HCT116 (cell line): ENCODE data around the gene POTEB3. TPM values are rescaled to one million over a fixed set of nuclear protein-coding genes. Genes with fewer than 3 reads are reported as not detected.
"Not testable (repeated sequence)": the region's sequence is repeated elsewhere in the genome, so short reads cannot be mapped to it uniquely, and the experiment has no call there.

Source experiments
- ATAC-seq: fragments of 200-7000 bp; cut with Tn5 transposase; 2 replicates; pipeline ENCODE4 v1.9.1; 2020; ENCODE audit warnings: mild to moderate bottlenecking, moderate library complexity
- BruUV-seq: library from RNA; stranded (reverse); fragments of 400-500 nt; replicated peaks from 2 replicates; lab custom pipeline; 2021; lab: Mats Ljungman, UMichigan
- CTCF ChIA-PET: fragments of 300-600 bp; sonication (Branson Sonifier 250); formaldehyde crosslinking; loops from one replicate; lab custom pipeline; 2021; ENCODE audit warnings: antibody characterized with exemption; lab: Charles Lee
- POLR2A ChIA-PET: fragments of 300-600, 350-600 bp; sonication (Branson Sonifier 250); formaldehyde crosslinking; loops from one replicate; lab custom pipeline; 2021; ENCODE audit warnings: antibody characterized with exemption; lab: Charles Lee
- RAD21 ChIA-PET, 2 experiments: fragments of 300-600 bp; sonication (Branson Sonifier 250); formaldehyde crosslinking; loops; one replicate each; lab custom pipeline; 2023; ENCODE audit warnings: low total read pairs in 2 of 2; ENCODE audit not compliant: uncharacterized antibody in 2 of 2, unreplicated experiment in 2 of 2, low non-redundant PET in 1 of 2; lab: Charles Lee
- DNase-seq: peaks from one replicate; pipeline ENCODE4 v3.0.0-alpha.2; 2010; ENCODE audit warnings: low read depth, low spot score
- H2AFZ ChIP-seq: fragments of 200-600 bp; shearing (Covaris generic), sonication (generic); 2 replicates; pipeline ENCODE4 v1.6.1; 2017; ENCODE audit warnings: low read depth, mixed run types, mixed read lengths, antibody characterized with exemption, low read length; ENCODE audit not compliant: poor library complexity, severe bottlenecking
- H3K27ac ChIP-seq: 2 replicates; pipeline ENCODE4 v1.5.1; 2012; ENCODE audit warnings: low read depth, low read length
- H3K27me3 ChIP-seq: fragments of 200-600 bp; sonication (generic); 2 replicates; pipeline ENCODE4 v1.6.1; 2016; ENCODE audit warnings: mixed run types, low read length, mixed read lengths; ENCODE audit not compliant: insufficient read depth
- H3K36me3 ChIP-seq, 2 experiments: fragments of 200-500 bp in 1 of 2; fragments of 200-600 bp in 1 of 2; sonication (Bioruptor generic) in 1 of 2; sonication (generic) in 1 of 2; 2 replicates each; pipeline versions ENCODE4 v1.5.1 to v1.6.1; 2014 to 2016; ENCODE audit warnings: low read length in 2 of 2, inconsistent platforms in 1 of 2, mixed read lengths in 1 of 2, mixed run types in 1 of 2; ENCODE audit not compliant: insufficient read depth in 2 of 2, control insufficient read depth in 1 of 2
- H3K4me1 ChIP-seq, 2 experiments: fragments of 200-600 bp in 1 of 2; sonication (generic) in 1 of 2; 2 replicates each; pipeline versions ENCODE4 v1.5.1 to v1.6.1; 2012 to 2017; ENCODE audit warnings: low read length in 2 of 2, inconsistent platforms in 1 of 2, mild to moderate bottlenecking in 1 of 2, mixed read lengths in 1 of 2, mixed run types in 1 of 2, moderate library complexity in 1 of 2; ENCODE audit not compliant: insufficient read depth in 2 of 2, control insufficient read depth in 1 of 2
- H3K4me2 ChIP-seq: fragments of 200-600 bp; sonication (generic); 2 replicates; pipeline ENCODE4 v1.6.1; 2017; ENCODE audit warnings: mixed run types, low read length, mixed read lengths
- H3K4me3 ChIP-seq, 2 experiments: fragments of 200-600 bp in 1 of 2; sonication (generic) in 1 of 2; replicated peaks in 1 of 2; 2 replicates each; pipeline ENCODE4 v1.5.1; 2011 to 2016; ENCODE audit warnings: low read length in 2 of 2, control low read depth in 1 of 2, low read depth in 1 of 2, mild to moderate bottlenecking in 1 of 2, mixed read lengths in 1 of 2, mixed run types in 1 of 2
- H3K79me2 ChIP-seq: fragments of 200-600 bp; sonication (generic); 2 replicates; pipeline ENCODE4 v1.6.1; 2017; ENCODE audit warnings: mild to moderate bottlenecking, mixed run types, low read length, moderate library complexity, mixed read lengths; ENCODE audit not compliant: insufficient read depth
- H3K9ac ChIP-seq: fragments of 200-600 bp; sonication (generic); 2 replicates; pipeline ENCODE4 v1.6.1; 2016; ENCODE audit warnings: low read length, mixed read lengths
- H3K9me2 ChIP-seq: fragments of 200-600 bp; sonication (generic), shearing (Covaris generic); 2 replicates; pipeline ENCODE4 v1.6.1; 2017; ENCODE audit warnings: mixed run types, mild to moderate bottlenecking, moderate library complexity; ENCODE audit not compliant: insufficient read depth
- H3K9me3 ChIP-seq, 2 experiments: fragments of 200-500 bp in 1 of 2; fragments of 200-600 bp in 1 of 2; sonication (Bioruptor generic) in 1 of 2; sonication (generic) in 1 of 2; 2 replicates each; pipeline ENCODE4 v1.6.1; 2014 to 2017; ENCODE audit warnings: low read length in 2 of 2, mixed read lengths in 2 of 2, inconsistent platforms in 1 of 2, low read depth in 1 of 2, mild to moderate bottlenecking in 1 of 2, mixed run types in 1 of 2, moderate library complexity in 1 of 2; ENCODE audit not compliant: control insufficient read depth in 1 of 2, insufficient read depth in 1 of 2
- H4K20me1 ChIP-seq: fragments of 200-600 bp; sonication (generic), shearing (Covaris generic); 2 replicates; pipeline ENCODE4 v1.6.1; 2017; ENCODE audit warnings: mixed run types, mild to moderate bottlenecking, moderate library complexity; ENCODE audit not compliant: insufficient read depth
- intact Hi-C: fragments of 100-400 bp; cut with micrococcal nuclease; formaldehyde crosslinking; loops from 2 replicates; pipeline ENCODE4 v1.10.0; 2022
- total RNA-seq: library from RNA; stranded (reverse); gene quantifications from one replicate; pipeline ENCODE4 v1.2.1, GENCODE V29; 2021; ENCODE audit not compliant: unreplicated experiment

POTEB3 gene
- total RNA-seq, 1 experiment from 2014 or later: not detected

DNA sequence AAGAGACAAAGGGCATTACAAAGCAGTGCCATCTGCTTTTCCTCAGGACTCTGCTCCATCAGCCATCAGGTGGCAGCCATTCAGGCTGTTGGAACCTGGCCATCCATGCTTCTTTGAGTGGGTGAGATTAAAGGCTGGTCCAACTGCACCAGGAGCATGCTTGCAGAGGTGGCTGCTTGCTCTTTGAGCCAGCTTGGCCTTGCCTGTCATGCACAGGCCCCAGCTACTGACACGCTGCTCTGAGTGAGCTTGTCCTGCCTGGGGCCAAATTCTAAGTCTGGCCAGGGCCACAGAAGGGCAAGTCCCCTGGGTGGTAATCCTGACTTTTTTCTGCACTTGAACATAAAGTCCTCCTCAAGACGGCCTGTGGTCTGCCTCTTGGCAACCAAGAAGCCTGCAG lies 43.1 kb downstream of the POTEB3 start:
- H3K9me2 ChIP-seq, ATAC-seq, BruUV-seq, H3K36me3 ChIP-seq, H2AFZ ChIP-seq, H3K27ac ChIP-seq, CTCF ChIA-PET, H3K4me2 ChIP-seq, H3K4me3 ChIP-seq, RAD21 ChIA-PET, POLR2A ChIA-PET, H3K27me3 ChIP-seq, DNase-seq, H3K9ac ChIP-seq, H4K20me1 ChIP-seq, H3K9me3 ChIP-seq, H3K4me1 ChIP-seq, intact Hi-C loops, H3K79me2 ChIP-seq: not testable (repeated sequence)

DNA sequence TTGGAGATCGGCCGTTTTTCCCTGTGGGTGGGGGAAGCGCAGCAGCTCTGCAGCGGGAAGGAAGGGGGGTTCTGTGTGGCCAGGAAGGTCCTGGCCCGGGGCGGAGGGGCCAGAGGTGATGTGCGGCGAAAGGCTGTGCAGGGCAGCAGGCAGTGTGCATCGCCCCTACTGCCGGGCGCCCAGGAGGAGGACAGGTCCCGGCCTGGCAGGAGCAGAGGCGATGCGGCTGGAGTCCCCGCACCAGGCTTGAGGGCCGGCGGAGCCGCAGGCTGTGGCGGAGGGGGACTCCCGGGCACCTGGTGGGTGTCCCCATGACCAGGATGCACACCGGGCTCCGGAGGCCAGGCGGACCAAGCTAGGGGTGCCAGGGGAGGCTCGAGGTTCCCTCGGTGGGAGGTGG lies 54.3 kb downstream of the POTEB3 start:
- H3K27ac ChIP-seq, H2AFZ ChIP-seq, H3K9ac ChIP-seq, RAD21 ChIA-PET, H3K9me2 ChIP-seq, H3K27me3 ChIP-seq, CTCF ChIA-PET, H4K20me1 ChIP-seq, BruUV-seq, H3K79me2 ChIP-seq, DNase-seq, H3K36me3 ChIP-seq, intact Hi-C loops, POLR2A ChIA-PET, H3K4me2 ChIP-seq, H3K4me3 ChIP-seq, ATAC-seq, H3K4me1 ChIP-seq, H3K9me3 ChIP-seq: not testable (repeated sequence)

DNA sequence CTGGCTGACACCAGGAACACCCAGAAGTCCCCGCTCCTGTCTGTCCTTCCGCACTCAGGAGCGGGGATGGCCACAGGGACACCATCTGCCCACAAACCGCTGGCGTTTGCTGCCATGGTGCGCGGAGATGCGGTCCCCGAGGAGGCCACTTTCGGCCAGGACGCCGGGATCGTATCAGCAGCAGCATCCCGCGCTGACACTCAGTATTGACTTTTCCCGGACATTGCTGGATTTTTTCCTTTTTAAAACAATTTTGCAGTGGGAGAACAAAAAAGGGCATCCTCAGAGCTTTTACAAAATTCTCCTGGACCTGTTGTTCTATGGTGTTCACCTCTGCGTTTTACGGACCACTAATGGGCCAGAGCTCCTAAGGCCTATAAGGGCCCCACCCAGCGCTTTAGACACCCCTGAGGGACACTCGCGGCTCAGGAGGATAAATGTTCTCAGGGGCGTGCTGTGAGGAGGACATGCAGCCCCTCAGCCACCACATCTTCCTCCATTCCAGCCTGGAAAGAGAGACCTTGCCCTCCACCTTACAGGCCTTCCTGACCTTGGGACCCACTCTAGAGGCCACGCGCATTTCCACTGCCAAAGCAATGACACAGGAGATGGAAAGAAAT lies 56.3 kb downstream of the POTEB3 start:
- POLR2A ChIA-PET, H4K20me1 ChIP-seq, H3K27ac ChIP-seq, ATAC-seq, CTCF ChIA-PET, H3K9me2 ChIP-seq, H3K36me3 ChIP-seq, DNase-seq, H3K4me3 ChIP-seq, H3K9ac ChIP-seq, BruUV-seq, H3K4me1 ChIP-seq, H3K4me2 ChIP-seq, H3K27me3 ChIP-seq, H2AFZ ChIP-seq, H3K9me3 ChIP-seq, H3K79me2 ChIP-seq, intact Hi-C loops, RAD21 ChIA-PET: not testable (repeated sequence)

DNA sequence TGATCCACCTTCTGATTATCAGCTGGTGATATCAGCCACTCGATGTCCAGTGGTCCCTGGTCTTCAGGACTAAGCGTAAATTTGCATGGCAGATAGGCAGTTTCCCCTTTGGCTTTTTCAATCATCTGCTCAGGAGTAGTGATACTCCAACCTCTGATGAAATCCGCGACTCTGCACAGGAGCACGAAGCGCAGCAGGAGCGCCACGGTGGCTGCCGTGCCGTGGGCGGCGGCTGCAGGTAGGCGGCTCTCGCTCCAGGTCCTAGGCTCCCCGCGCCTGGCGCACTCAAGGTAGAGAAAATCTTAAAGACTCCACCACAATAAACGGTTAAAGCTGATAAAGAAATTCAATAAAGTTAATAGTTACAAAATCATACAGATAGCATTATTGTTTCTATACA lies 66.6 kb downstream of the POTEB3 start:
- H3K9me3 ChIP-seq, DNase-seq, CTCF ChIA-PET, H3K27ac ChIP-seq, H3K9me2 ChIP-seq, H3K79me2 ChIP-seq, RAD21 ChIA-PET, H3K4me1 ChIP-seq, H2AFZ ChIP-seq, BruUV-seq, H3K36me3 ChIP-seq, H3K4me3 ChIP-seq, POLR2A ChIA-PET, H3K9ac ChIP-seq, intact Hi-C loops, ATAC-seq, H4K20me1 ChIP-seq, H3K27me3 ChIP-seq, H3K4me2 ChIP-seq: not testable (repeated sequence)
